Caco-2 (cell line): Measurements from ENCODE around the gene ITGB1BP1. TPM values are rescaled to one million over a fixed set of nuclear protein-coding genes. Genes with fewer than 3 reads are reported as not detected.

ENCODE experiments used
- BruUV-seq: library from RNA; stranded (reverse); fragments of 400-500 nt; replicated peaks from 2 replicates; lab custom pipeline; 2021; lab: Mats Ljungman, UMichigan
- CTCF ChIA-PET: fragments of 300-600 bp; sonication (Branson Sonifier 250); formaldehyde crosslinking; loops from one replicate; lab custom pipeline; 2022; ENCODE audit warnings: antibody characterized with exemption; lab: Charles Lee
- POLR2A ChIA-PET: fragments of 300-600 bp; sonication (Branson Sonifier 250); formaldehyde crosslinking; loops from one replicate; lab custom pipeline; 2022; ENCODE audit warnings: antibody characterized with exemption; lab: Charles Lee
- DNase-seq, 2 experiments: peaks; one replicate each; pipeline versions ENCODE4 v3.0.0 to v3.0.0-alpha.2; 2020 to 2022
- H3K27me3 ChIP-seq: replicated peaks from 2 replicates; pipeline ENCODE4 v1.6.0; 2011; ENCODE audit warnings: low read length; ENCODE audit not compliant: control insufficient read depth, insufficient read depth
- H3K36me3 ChIP-seq: 2 replicates; pipeline ENCODE4 v1.5.1; 2011; ENCODE audit warnings: low read length; ENCODE audit not compliant: control insufficient read depth, insufficient read depth
- H3K4me1 ChIP-seq: fragments of 250-450 bp; sonication (Bioruptor Pico); 2 replicates; pipeline ENCODE4 v1.5.1; 2020; ENCODE audit warnings: mild to moderate bottlenecking
- H3K4me3 ChIP-seq: 2 replicates; pipeline ENCODE4 v1.5.1; 2011; ENCODE audit warnings: low read depth, mild to moderate bottlenecking, control low read depth, low read length
- H3K9me3 ChIP-seq: fragments of 250-450 bp; sonication (Bioruptor Pico); 2 replicates; pipeline ENCODE4 v1.5.1; 2020; ENCODE audit warnings: mild to moderate bottlenecking, moderate library complexity
- H3K27ac Mint-ChIP-seq: one replicate; pipeline ENCODE4 v1.8.0; 2022; ENCODE audit warnings: mixed read lengths; ENCODE audit not compliant: unreplicated experiment
- H3K27me3 Mint-ChIP-seq: one replicate; pipeline ENCODE4 v1.8.0; 2022; ENCODE audit warnings: mixed read lengths; ENCODE audit not compliant: insufficient read depth, unreplicated experiment
- H3K36me3 Mint-ChIP-seq: one replicate; pipeline ENCODE4 v1.8.0; 2022; ENCODE audit warnings: mild to moderate bottlenecking, mixed read lengths; ENCODE audit not compliant: insufficient read depth, unreplicated experiment
- H3K4me1 Mint-ChIP-seq: one replicate; pipeline ENCODE4 v1.8.0; 2022; ENCODE audit warnings: low read depth, mixed read lengths; ENCODE audit not compliant: unreplicated experiment
- H3K4me3 Mint-ChIP-seq: one replicate; pipeline ENCODE4 v1.8.0; 2022; ENCODE audit warnings: mild to moderate bottlenecking, moderate library complexity, mixed read lengths; ENCODE audit not compliant: unreplicated experiment
- H3K9me3 Mint-ChIP-seq: one replicate; pipeline ENCODE4 v1.8.0; 2022; ENCODE audit warnings: mixed read lengths; ENCODE audit not compliant: unreplicated experiment
- CTCF ChIP-seq, 2 experiments: fragments of 200-600 bp in 1 of 2; IDR thresholded peaks; 1 replicate in 1 of 2; 2 replicates in 1 of 2; pipeline versions ENCODE4 v1.5.1 to v1.8.0; 2011 to 2022; ENCODE audit warnings: antibody characterized with exemption in 1 of 2, control low read depth in 1 of 2, inconsistent platforms in 1 of 2, low read depth in 1 of 2, low read length in 1 of 2, mild to moderate bottlenecking in 1 of 2, moderate library complexity in 1 of 2; ENCODE audit not compliant: insufficient read depth in 1 of 2, severe bottlenecking in 1 of 2, unreplicated experiment in 1 of 2
- intact Hi-C: fragments of 100-400 bp; cut with micrococcal nuclease; formaldehyde crosslinking; loops from one replicate; pipeline ENCODE4 v1.10.0; 2022; ENCODE audit not compliant: unreplicated experiment
- total RNA-seq: library from RNA; stranded (reverse); gene quantifications from 2 replicates; pipeline ENCODE4 v1.2.3, GENCODE V29; 2022

The ITGB1BP1 gene
- total RNA-seq, 1 experiment from 2014 or later = 82.4 TPM

- Histone ChIP-seq H3K4me1 (no peaks in the 10 kb centered on the region), H3K27me3 (no peaks in the 10 kb centered on the region), H3K9me3 (no peaks in the 10 kb centered on the region), H3K4me3 (no peak overlapping the region), H3K36me3 (peaks cover 6% of the 10 kb centered on the region)
- DNase-seq = no peak
- no peaks in the 10 kb centered on the region for H3K4me1 Mint-ChIP-seq
- CTCF ChIA-PET = no interaction called here
- H3K9me3 Mint-ChIP-seq = no peaks in the 10 kb centered on the region
- intact Hi-C loops = no loop called here
- POLR2A ChIA-PET = no interaction called here
- no peak for TF ChIP-seq CTCF (IDR thresholded peaks at IDR 0.05; ENCODE audit: insufficient read depth in 1 of 2, low read depth in 1 of 2, low read length in 1 of 2, severe bottlenecking in 1 of 2, unreplicated experiment in 1 of 2)
- BruUV-seq = no TSS peak
- no peak overlapping the region for H3K27ac Mint-ChIP-seq
- no peaks in the 10 kb centered on the region for H3K27me3 Mint-ChIP-seq
- H3K4me3 Mint-ChIP-seq = no peak overlapping the region
- peaks cover 74% of the 10 kb centered on the region for H3K36me3 Mint-ChIP-seq
Observed at GRCh38 chr2:9445089-9445488, 21.8 kb upstream of the ITGB1BP1 start.

- Histone ChIP-seq H3K27me3 (no peaks in the 10 kb centered on the region), H3K4me1 (no peaks in the 10 kb centered on the region), H3K36me3 (peaks cover 6% of the 10 kb centered on the region), H3K9me3 (no peaks in the 10 kb centered on the region), H3K4me3 (no peak overlapping the region)
- Mint-ChIP-seq H3K9me3 (no peaks in the 10 kb centered on the region), H3K36me3 (peaks cover 72% of the 10 kb centered on the region), H3K27ac (no peak overlapping the region), H3K4me3 (no peak overlapping the region), H3K27me3 (no peaks in the 10 kb centered on the region), H3K4me1 (no peaks in the 10 kb centered on the region)
- intact Hi-C loops = no loop called here
- CTCF ChIA-PET = no interaction called here
- DNase-seq = no peak
- TF ChIP-seq CTCF (IDR thresholded peaks at IDR 0.05; ENCODE audit: insufficient read depth in 1 of 2, low read depth in 1 of 2, low read length in 1 of 2, severe bottlenecking in 1 of 2, unreplicated experiment in 1 of 2) = no peak
- POLR2A ChIA-PET = no interaction called here
- no TSS peak for BruUV-seq
Observed at GRCh38 chr2:9443526-9443925, 20.2 kb upstream of the ITGB1BP1 start.

GRCh38 chr2:9441556-9441955, 18.2 kb upstream of the ITGB1BP1 start:
- ChIA-PET POLR2A (no interaction called here), CTCF (no interaction called here)
- no peak overlapping the region for H3K4me3 Mint-ChIP-seq
- intact Hi-C loops = no loop called here
- H3K4me3 ChIP-seq = no peak overlapping the region
- no peak overlapping the region for H3K27ac Mint-ChIP-seq
- H3K36me3 Mint-ChIP-seq = peaks cover 73% of the 10 kb centered on the region
- no peaks in the 10 kb centered on the region for H3K27me3 Mint-ChIP-seq
- H3K36me3 ChIP-seq = peaks cover 6% of the 10 kb centered on the region
- no peaks in the 10 kb centered on the region for H3K27me3 ChIP-seq
- H3K4me1 Mint-ChIP-seq = no peaks in the 10 kb centered on the region
- no peak for DNase-seq
- H3K9me3 ChIP-seq = no peaks in the 10 kb centered on the region
- TF ChIP-seq CTCF (IDR thresholded peaks at IDR 0.05; ENCODE audit: insufficient read depth in 1 of 2, low read depth in 1 of 2, low read length in 1 of 2, severe bottlenecking in 1 of 2, unreplicated experiment in 1 of 2) = no peak
- BruUV-seq = no TSS peak
- no peaks in the 10 kb centered on the region for H3K9me3 Mint-ChIP-seq
- H3K4me1 ChIP-seq = no peaks in the 10 kb centered on the region
